Glomerular visceral epithelial cell (primary cell): ENCODE results near the gene PDE9A.

Experiments used
- DNase-seq: peaks from one replicate; pipeline ENCODE4 v3.0.0-alpha.2; 2016; ENCODE audit errors: extremely low spot score

The PDE9A gene

GRCh38 chr21:42735944-42736343 is 82.5 kb downstream of the PDE9A start:
- DNase-seq: no peak

- no peak for DNase-seq
Measured at GRCh38 chr21:42736646-42737350, 83.4 kb downstream of the PDE9A start.

DNA sequence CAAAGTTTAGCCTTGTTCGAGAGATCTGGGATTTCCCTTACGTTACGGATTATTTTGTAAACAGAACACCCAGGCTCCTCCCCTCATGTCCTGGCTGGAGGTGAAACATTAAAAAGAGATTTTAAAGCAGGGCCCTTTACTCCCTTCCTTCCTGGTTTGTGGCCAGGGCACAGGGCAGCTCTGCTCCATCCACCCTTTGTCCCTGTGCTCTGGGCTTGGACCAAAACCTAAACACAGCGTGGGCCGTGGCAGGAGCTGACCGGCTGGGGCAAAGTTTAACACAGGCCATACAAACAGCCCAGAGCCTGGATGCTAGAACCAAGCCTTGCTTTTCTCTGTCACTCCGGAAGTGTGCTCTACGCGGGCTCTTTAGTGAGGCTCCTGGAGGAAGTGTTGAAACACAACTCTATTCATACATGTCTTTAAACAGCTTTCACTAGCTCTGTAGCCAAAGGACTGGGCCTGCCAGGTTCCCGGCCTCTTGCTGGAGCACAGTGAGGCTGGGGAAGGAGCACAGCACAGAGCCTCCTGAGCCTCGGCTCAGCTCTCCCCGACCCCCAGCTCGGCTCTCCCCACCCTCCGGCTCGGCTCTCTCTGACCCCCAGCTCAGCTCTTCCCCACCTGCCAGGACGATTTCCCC is 84.7 kb downstream of the PDE9A start:
- no peak for DNase-seq

GRCh38 chr21:42739061-42739931 is 85.9 kb downstream of the PDE9A start:
- no peak for DNase-seq

- no peak for DNase-seq
Measured at GRCh38 chr21:42740405-42740909, 87.0 kb downstream of the PDE9A start.

- no peak for DNase-seq
Measured at GRCh38 chr21:42741066-42741465, 87.6 kb downstream of the PDE9A start.

DNA sequence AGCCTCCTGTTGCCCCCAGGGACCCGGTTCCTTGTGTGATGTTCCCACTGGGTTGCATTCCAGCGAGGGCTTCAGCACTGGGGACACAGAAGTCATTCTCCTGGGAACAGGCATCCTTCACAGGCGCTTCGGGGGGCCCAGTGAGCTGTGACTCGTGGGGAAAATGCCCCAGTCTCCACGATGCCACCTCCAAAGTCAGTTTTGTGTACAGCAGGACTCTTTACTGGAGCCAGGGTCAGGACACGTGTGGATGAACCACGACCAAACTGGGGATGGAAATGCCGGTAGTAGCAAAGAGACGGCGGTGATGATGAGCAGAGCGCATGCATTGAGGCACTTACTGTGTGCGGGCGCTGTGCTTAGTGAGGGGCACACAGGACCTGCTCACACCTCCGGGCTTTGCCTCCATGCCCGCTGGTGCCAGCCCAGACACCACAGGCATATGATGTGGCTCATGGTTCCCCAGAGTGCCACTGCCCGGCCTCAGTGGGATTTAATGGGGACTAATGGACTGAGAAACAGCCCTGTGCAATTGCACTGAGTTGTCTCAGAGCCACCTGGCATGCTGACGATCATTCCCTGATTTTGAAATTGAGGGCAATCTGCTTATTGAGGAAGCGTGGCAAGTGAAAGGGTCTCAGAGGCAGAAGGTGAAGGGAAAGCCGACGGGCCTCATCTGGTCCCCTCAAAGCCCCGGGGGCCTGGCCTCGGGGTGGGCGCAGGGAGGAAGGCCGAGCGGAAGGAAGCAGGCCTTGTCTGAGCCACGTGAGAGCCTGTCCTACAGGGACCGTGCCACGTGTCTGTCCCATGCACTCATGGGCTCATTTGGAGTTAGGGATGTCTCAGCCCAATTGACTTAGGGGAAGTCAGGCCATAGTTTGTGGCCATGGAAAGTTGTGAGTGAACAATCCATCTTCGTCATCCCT is 91.4 kb downstream of the PDE9A start:
- no peak for DNase-seq

- no peak for DNase-seq
Measured at GRCh38 chr21:42745511-42746239, 92.3 kb downstream of the PDE9A start.

- no peak for DNase-seq
Measured at GRCh38 chr21:42746240-42746592, 92.8 kb downstream of the PDE9A start.

GRCh38 chr21:42746593-42747275 is 93.3 kb downstream of the PDE9A start:
- no peak for DNase-seq

DNA sequence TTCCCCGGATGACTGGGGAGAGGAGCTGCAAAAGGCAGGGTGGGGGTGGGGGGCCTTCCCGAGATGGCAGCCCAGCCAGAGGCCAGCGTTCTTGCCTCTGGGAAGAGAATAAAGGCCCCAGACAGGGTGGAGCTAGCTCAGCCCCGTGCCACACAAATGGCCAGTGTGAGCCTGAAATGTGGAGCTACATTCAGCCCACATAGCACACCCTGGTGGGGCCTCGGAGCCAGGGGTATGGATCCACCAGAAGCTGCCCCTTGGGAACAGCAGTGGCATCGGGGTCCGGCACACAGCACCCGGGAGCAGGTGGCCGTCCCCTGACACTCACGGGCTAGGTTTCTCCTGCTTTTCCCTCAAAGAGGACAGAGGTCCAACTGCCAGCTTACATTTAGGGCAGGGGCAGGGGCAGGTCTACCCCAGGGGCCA is 93.9 kb downstream of the PDE9A start:
- no peak for DNase-seq

DNA sequence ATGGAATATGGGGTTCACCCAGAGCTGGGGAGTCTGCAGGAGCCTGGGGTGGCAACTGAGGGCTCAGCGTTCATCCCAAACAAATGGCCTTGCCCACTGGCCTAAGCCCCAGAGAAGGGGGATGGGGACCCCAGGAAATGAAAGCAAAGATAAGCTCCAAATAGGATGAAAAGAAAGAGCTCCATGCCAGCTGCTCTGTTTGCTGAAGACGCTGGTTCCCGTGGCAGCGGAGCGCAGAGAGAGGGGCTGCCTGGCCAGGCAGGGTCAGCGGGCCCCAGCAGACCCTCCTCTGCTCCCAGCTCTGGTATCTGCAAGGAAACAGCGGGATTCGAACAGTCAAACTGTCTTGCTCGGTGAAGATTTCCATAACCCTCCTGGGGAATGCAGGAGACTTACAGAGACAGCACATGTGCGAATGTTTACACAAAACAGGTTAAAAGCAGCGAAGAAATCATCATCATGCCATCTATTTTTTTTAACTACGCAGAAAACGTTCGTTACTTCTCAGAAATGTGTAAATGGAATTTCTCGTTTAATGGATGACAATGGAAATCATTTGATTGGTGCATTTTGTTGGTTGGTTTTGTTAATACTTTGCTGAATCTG is 94.4 kb downstream of the PDE9A start:
- DNase-seq: no peak

DNA sequence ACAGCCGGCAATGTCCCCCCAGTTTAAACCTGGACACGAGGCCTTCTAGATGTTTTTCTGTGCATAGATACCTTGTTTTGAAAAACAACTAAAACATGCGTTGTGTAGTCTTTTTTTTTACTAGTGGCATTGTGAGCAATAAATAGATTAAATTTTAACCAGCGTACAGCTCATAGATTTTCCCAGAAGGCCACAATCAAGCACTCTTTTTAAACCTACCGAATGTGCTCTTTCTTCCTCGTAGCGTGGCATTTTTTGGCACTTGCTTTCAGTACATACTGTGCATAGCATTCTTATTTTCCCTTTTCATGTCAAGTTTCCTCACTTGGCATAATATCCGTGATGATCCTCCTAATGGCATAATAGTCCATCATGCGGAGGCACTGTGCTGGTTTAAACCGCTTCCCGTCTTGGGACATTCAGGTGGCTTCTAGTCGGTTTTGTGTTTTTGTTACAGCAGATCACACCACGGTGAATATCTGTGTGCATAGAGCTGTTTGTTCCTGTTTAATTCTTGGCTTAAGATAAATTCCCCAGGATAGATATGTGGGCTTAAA is 95.3 kb downstream of the PDE9A start:
- no peak for DNase-seq

DNA sequence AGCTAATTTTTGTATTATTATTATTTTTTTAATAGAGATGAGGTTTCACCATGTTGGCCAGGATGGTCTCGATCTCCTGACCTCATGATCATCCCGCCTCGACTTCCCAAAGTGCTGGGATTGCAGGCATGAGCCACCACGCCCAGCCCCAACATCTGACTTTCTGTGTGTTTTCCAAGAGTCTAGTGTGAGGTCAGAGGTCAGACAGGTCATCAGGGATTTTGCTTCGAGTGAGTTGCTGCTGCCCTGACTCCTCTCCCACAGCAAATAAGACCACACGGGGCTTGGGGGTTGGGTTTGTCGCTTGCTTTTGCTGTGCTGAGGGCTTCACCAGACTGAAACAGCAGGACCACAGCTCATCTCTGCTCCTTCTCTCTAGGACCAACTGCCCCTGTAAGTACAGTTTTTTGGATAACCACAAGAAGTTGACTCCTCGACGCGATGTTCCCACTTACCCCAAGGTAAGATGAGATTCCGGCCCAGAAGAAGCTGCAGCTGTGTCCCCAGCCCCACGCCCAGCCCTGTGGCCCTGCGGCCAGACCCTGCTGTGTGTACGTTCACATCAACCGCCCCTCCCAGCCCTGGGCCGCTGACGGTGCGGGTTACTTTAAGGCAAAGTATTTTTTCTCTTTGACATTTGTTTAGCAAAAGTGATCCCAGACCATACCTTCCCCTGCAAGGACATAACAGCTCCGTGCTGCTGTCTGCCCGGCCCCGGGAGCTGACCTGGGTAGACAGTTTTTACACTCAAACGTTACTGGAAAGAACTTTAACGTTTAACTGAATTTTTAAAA is 97.5 kb downstream of the PDE9A start:
- no peak for DNase-seq

DNA sequence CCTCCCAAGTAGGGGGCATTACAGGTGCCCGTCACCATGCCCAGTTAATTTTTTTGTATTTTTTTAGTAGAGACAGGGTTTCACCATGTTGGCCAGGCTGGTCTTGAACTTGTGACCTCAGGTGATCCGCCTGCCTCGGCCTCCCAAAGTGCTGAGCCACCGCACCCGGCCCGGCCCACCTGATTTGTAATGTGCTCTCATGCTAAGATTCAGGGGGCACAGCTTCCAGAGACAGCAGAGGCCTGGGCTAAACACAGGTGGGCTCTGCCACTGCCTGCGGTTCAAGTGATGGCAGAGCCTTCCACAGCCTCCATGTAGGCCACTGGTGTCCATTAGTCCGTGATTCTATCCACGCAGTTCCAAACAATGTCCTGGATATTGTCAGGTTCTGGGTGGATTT is 98.4 kb downstream of the PDE9A start:
- no peak for DNase-seq

- no peak for DNase-seq
Measured at GRCh38 chr21:42753804-42754203, 100.4 kb downstream of the PDE9A start.

- no peak for DNase-seq
Measured at GRCh38 chr21:42754270-42754933, 101.0 kb downstream of the PDE9A start.

- DNase-seq: no peak
Measured at GRCh38 chr21:42755031-42755665, 101.7 kb downstream of the PDE9A start.
